Lower leg skin (tissue), 3 donors: ENCODE data around the gene JAGN1.

Experiments used
- CTCF ChIP-seq, 3 donors: fragments of 450-650 bp; IDR thresholded peaks; one replicate each; pipeline ENCODE4 v1.5.1; 2016; ENCODE audit warnings: antibody characterized with exemption in 3 of 3, mild to moderate bottlenecking in 3 of 3, moderate library complexity in 2 of 3
- POLR2A ChIP-seq, 2 donors: fragments of 450-650 bp; IDR thresholded peaks; one replicate each; pipeline ENCODE4 v1.6.1; 2016 to 2017; ENCODE audit warnings: antibody characterized with exemption in 2 of 2, mild to moderate bottlenecking in 1 of 2, moderate library complexity in 1 of 2

GRCh38 chr3:9942164-9942563 lies 51.8 kb downstream of the JAGN1 start:
- TF ChIP-seq CTCF (IDR thresholded peaks at IDR 0.05) (no peak), POLR2A (IDR thresholded peaks at IDR 0.05) (no peak)
